Mucosa of rectum (tissue), 2 donors: ENCODE results near the gene CD4.
A peak's percentile ranks its signal among the peaks of the same experiment; 100 is the strongest.

Experiments
- H3K27ac ChIP-seq, 2 donors: one replicate each; pipeline ENCODE4 v1.7.0; 2013; ENCODE audit warnings: inconsistent platforms in 2 of 2, low read depth in 2 of 2, low read length in 2 of 2
- H3K27me3 ChIP-seq, 2 donors: one replicate each; pipeline ENCODE4 v1.7.0; 2013; ENCODE audit warnings: low read length in 2 of 2; ENCODE audit not compliant: control insufficient read depth in 2 of 2, insufficient read depth in 2 of 2
- H3K36me3 ChIP-seq, 2 donors: one replicate each; pipeline ENCODE4 v1.7.0; 2013; ENCODE audit warnings: low read length in 2 of 2; ENCODE audit not compliant: control insufficient read depth in 2 of 2, insufficient read depth in 2 of 2
- H3K4me1 ChIP-seq, 2 donors: one replicate each; pipeline ENCODE4 v1.7.0; 2013; ENCODE audit warnings: low read length in 2 of 2, mild to moderate bottlenecking in 1 of 2; ENCODE audit not compliant: control insufficient read depth in 2 of 2, insufficient read depth in 2 of 2
- H3K4me3 ChIP-seq, 2 donors: one replicate each; pipeline ENCODE4 v1.7.0; 2013; ENCODE audit warnings: low read length in 2 of 2
- H3K9ac ChIP-seq, 2 donors: one replicate each; pipeline ENCODE4 v1.7.0; 2013; ENCODE audit warnings: low read length in 2 of 2, low read depth in 1 of 2, mild to moderate bottlenecking in 1 of 2
- H3K9me3 ChIP-seq, 2 donors: one replicate each; pipeline ENCODE4 v1.7.0; 2013; ENCODE audit warnings: low read length in 2 of 2; ENCODE audit not compliant: control insufficient read depth in 2 of 2
- donor health status: healthy.
- donor health status: Normal muscosa, but diverticular disease.

Gene CD4

GRCh38 chr12:6778217-6778573, 11.1 kb upstream of the CD4 start:
- H3K27ac ChIP-seq = peak overlapping the region; percentile 17 to 68
- no peaks in the 10 kb centered on the region for H3K9me3 ChIP-seq
- peak overlapping the region in 1 of 2 donors; percentile 51 for H3K9ac ChIP-seq
- no peaks in the 10 kb centered on the region for H3K36me3 ChIP-seq
- H3K4me1 ChIP-seq = peaks cover 17 to 19% of the 10 kb centered on the region in 2 donors
- no peaks in the 10 kb centered on the region for H3K27me3 ChIP-seq
- peak overlapping the region; percentile 71 for H3K4me3 ChIP-seq

- peak overlapping the region; percentile 71 for H3K4me3 ChIP-seq
- peak overlapping the region; percentile 17 to 68 for H3K27ac ChIP-seq
- H3K9ac ChIP-seq = peak overlapping the region in 1 of 2 donors; percentile 51
These were observed 10.5 kb upstream of the CD4 start for GRCh38 chr12:6778574-6779550.

GRCh38 chr12:6779708-6780432, 9.5 kb upstream of the CD4 start:
- H3K27me3 ChIP-seq = no peaks in the 10 kb centered on the region
- H3K4me1 ChIP-seq = peaks cover 17 to 19% of the 10 kb centered on the region in 2 donors
- no peak overlapping the region for H3K4me3 ChIP-seq
- no peak overlapping the region for H3K9ac ChIP-seq
- no peaks in the 10 kb centered on the region for H3K9me3 ChIP-seq
- H3K36me3 ChIP-seq = no peaks in the 10 kb centered on the region
- H3K27ac ChIP-seq = no peak overlapping the region

More at GRCh38 chr12:6778574-6779550, 10.5 kb upstream of the CD4 start:
- Histone ChIP-seq H3K4me1 (peaks cover 17 to 19% of the 10 kb centered on the region in 2 donors), H3K36me3 (no peaks in the 10 kb centered on the region), H3K27me3 (no peaks in the 10 kb centered on the region), H3K9me3 (no peaks in the 10 kb centered on the region)

- Histone ChIP-seq H3K9me3 (no peaks in the 10 kb centered on the region), H3K27me3 (no peaks in the 10 kb centered on the region), H3K4me3 (no peak overlapping the region), H3K36me3 (no peaks in the 10 kb centered on the region), H3K9ac (no peak overlapping the region), H3K4me1 (peaks cover 12 to 17% of the 10 kb centered on the region in 2 donors), H3K27ac (no peak overlapping the region)
These were observed 8.8 kb upstream of the CD4 start for GRCh38 chr12:6780573-6780972.

GRCh38 chr12:6782119-6782518, 7.2 kb upstream of the CD4 start:
- H3K4me1 ChIP-seq = peaks cover 9 to 10% of the 10 kb centered on the region in 2 donors
- no peak overlapping the region for H3K9ac ChIP-seq

GRCh38 chr12:6782850-6783566, 6.3 kb upstream of the CD4 start:
- Histone ChIP-seq H3K4me1 (peaks cover 9 to 10% of the 10 kb centered on the region in 2 donors), H3K27me3 (no peaks in the 10 kb centered on the region), H3K9me3 (no peaks in the 10 kb centered on the region), H3K4me3 (no peak overlapping the region), H3K27ac (no peak overlapping the region), H3K36me3 (no peaks in the 10 kb centered on the region), H3K9ac (no peak overlapping the region)

More at GRCh38 chr12:6782119-6782518, 7.2 kb upstream of the CD4 start:
- Histone ChIP-seq H3K27ac (no peak overlapping the region), H3K4me3 (no peak overlapping the region), H3K9me3 (no peaks in the 10 kb centered on the region), H3K27me3 (no peaks in the 10 kb centered on the region), H3K36me3 (no peaks in the 10 kb centered on the region)

GRCh38 chr12:6783828-6784227, 5.5 kb upstream of the CD4 start:
- Histone ChIP-seq H3K27me3 (no peaks in the 10 kb centered on the region), H3K9me3 (no peaks in the 10 kb centered on the region), H3K4me3 (no peak overlapping the region), H3K4me1 (peaks cover 4 to 5% of the 10 kb centered on the region in 2 donors), H3K27ac (no peak overlapping the region), H3K9ac (no peak overlapping the region), H3K36me3 (no peaks in the 10 kb centered on the region)

- H3K9ac ChIP-seq = no peak overlapping the region
- H3K27ac ChIP-seq = no peak overlapping the region
- H3K9me3 ChIP-seq = no peaks in the 10 kb centered on the region
- no peaks in the 10 kb centered on the region for H3K27me3 ChIP-seq
- H3K36me3 ChIP-seq = no peaks in the 10 kb centered on the region
- H3K4me1 ChIP-seq = peaks cover 2 to 4% of the 10 kb centered on the region in 2 donors
- H3K4me3 ChIP-seq = no peak overlapping the region
These were observed 5.0 kb upstream of the CD4 start for GRCh38 chr12:6784296-6784695.

- Histone ChIP-seq H3K9me3 (no peaks in the 10 kb centered on the region), H3K27me3 (no peaks in the 10 kb centered on the region), H3K36me3 (no peaks in the 10 kb centered on the region), H3K27ac (no peak overlapping the region), H3K4me3 (no peak overlapping the region), H3K9ac (no peak overlapping the region), H3K4me1 (no peaks in the 10 kb centered on the region)
These were observed 4.6 kb upstream of the CD4 start for GRCh38 chr12:6784761-6785160.
